Astrocyte of the spinal cord (primary cell): ENCODE measurements around the gene ARNT2.

ENCODE experiments used
- DNase-seq: peaks from one replicate; pipeline ENCODE4 v3.0.0; 2011; ENCODE audit warnings: low read depth, low spot score
- H3K4me3 ChIP-seq: 2 replicates; pipeline ENCODE4 v1.5.1; 2011; ENCODE audit warnings: low read depth, mild to moderate bottlenecking, low read length, moderate library complexity
- CTCF ChIP-seq: IDR thresholded peaks from 2 replicates; pipeline ENCODE4 v1.5.1; 2012; ENCODE audit warnings: low read depth, mild to moderate bottlenecking, low read length, inconsistent platforms
- in situ Hi-C: cut with HindIII; loops from 2 replicates; pipeline ENCODE4 v1.10.0; 2017; ENCODE audit warnings: low sequenced_read_pairs

ARNT2 gene

GRCh38 chr15:80429964-80430363, 25.8 kb downstream of the ARNT2 start:
- TF ChIP-seq CTCF = no peak
- in situ Hi-C loops = no loop called here
- no peak overlapping the region for H3K4me3 ChIP-seq
- no peak for DNase-seq

- no peak for DNase-seq
- in situ Hi-C loops = no loop called here
- H3K4me3 ChIP-seq = no peak overlapping the region
- no peak for TF ChIP-seq CTCF
These were observed 27.6 kb downstream of the ARNT2 start for GRCh38 chr15:80431635-80432344.

GRCh38 chr15:80432345-80432702, 28.1 kb downstream of the ARNT2 start:
- no peak for TF ChIP-seq CTCF
- in situ Hi-C loops = no loop called here
- DNase-seq = no peak
- H3K4me3 ChIP-seq = no peak overlapping the region

GRCh38 chr15:80433836-80434235, 29.7 kb downstream of the ARNT2 start:
- no peak for DNase-seq
- TF ChIP-seq CTCF = no peak
- in situ Hi-C loops = no loop called here
- no peak overlapping the region for H3K4me3 ChIP-seq

GRCh38 chr15:80434926-80435720, 30.9 kb downstream of the ARNT2 start:
- TF ChIP-seq CTCF = no peak
- no peak for DNase-seq
- in situ Hi-C loops = no loop called here

GRCh38 chr15:80436511-80437307, 32.5 kb downstream of the ARNT2 start:
- DNase-seq = peak; percentile 60
- in situ Hi-C loops = no loop called here
- H3K4me3 ChIP-seq = no peak overlapping the region
- TF ChIP-seq CTCF = no peak

More at GRCh38 chr15:80434926-80435720, 30.9 kb downstream of the ARNT2 start:
- H3K4me3 ChIP-seq = no peak overlapping the region
